Spleen (tissue), 7 donors: ENCODE data around the gene LIN7C.

ENCODE experiments used
- POLR2A ChIP-seq, 3 donors: fragments of 450-650 bp; IDR thresholded peaks; one replicate each; pipeline ENCODE4 v1.5.1; 2017; ENCODE audit warnings: antibody characterized with exemption in 3 of 3, mild to moderate bottlenecking in 1 of 3
- TF ChIP-seq, protein P1 (sequence below), 11 experiments: fragments of 200-600 bp in 7 of 11; fragments of 450-650 bp in 4 of 11; sonication (generic) in 4 of 11; IDR thresholded peaks in 8 of 11; conservative IDR thresholded peaks in 3 of 11; 1 replicate in 7 of 11; 2 replicates in 4 of 11; pipeline versions ENCODE4 v1.4.0 to v1.8.0; 2016 to 2021; ENCODE audit warnings: antibody characterized with exemption in 11 of 11, inconsistent platforms in 4 of 11, mild to moderate bottlenecking in 1 of 11
- donor health status: DM: no; HTN: no; CAD: no; lungs with moderate emphysema.
- donor health status: DM: no; HTN: no; CAD: no.
- donor health status: DM: no; HTN: no; CAD: no.

DNA sequence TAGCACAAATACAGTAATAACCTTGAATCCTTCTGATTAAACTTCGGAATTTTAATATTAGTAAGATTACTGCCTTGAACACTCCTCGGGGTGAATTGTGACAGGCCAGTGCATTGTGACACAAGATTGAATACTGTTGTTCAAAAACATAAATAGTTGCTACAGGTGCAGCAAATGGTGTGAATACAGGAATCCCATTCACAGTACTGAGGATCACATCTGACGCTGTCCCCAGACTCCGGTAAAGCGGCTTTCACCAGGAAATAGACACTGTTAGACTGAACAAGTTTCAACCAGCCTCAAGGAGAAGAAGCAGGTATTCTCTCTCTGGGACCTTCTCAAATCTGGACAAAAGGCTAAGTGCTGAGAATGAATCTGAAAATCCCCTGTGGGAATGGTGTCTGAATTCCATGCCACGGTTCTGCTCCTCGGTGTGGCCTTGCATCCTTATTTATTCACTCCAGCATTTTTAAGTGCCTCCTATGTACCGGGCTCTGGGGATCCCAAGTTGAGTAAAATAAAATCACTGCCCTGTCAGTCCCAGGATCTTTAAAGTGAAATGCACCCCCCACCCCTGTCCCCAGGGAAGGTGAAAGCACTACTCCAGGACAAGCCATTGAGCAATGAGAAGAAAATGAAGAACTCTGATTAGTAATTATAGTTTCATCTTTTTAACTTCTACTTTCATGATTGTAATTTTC, 37.4 kb downstream of the LIN7C start:
- TF ChIP-seq, protein P1, sequence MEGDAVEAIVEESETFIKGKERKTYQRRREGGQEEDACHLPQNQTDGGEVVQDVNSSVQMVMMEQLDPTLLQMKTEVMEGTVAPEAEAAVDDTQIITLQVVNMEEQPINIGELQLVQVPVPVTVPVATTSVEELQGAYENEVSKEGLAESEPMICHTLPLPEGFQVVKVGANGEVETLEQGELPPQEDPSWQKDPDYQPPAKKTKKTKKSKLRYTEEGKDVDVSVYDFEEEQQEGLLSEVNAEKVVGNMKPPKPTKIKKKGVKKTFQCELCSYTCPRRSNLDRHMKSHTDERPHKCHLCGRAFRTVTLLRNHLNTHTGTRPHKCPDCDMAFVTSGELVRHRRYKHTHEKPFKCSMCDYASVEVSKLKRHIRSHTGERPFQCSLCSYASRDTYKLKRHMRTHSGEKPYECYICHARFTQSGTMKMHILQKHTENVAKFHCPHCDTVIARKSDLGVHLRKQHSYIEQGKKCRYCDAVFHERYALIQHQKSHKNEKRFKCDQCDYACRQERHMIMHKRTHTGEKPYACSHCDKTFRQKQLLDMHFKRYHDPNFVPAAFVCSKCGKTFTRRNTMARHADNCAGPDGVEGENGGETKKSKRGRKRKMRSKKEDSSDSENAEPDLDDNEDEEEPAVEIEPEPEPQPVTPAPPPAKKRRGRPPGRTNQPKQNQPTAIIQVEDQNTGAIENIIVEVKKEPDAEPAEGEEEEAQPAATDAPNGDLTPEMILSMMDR (IDR thresholded peaks at IDR 0.05 in 8 of 11, conservative IDR thresholded peaks at IDR 0.05 in 3 of 11) = no peak
- TF ChIP-seq POLR2A (IDR thresholded peaks at IDR 0.05) = no peak
